ENCODE results near the gene RCOR1. TPM values are rescaled to one million over a fixed set of nuclear protein-coding genes. Genes with fewer than 3 reads are reported as not detected.

RCOR1 gene
- total and polyA plus RNA-seq, 4 donors: 3.1 to 24.1 (median 9.7) TPM

DNA sequence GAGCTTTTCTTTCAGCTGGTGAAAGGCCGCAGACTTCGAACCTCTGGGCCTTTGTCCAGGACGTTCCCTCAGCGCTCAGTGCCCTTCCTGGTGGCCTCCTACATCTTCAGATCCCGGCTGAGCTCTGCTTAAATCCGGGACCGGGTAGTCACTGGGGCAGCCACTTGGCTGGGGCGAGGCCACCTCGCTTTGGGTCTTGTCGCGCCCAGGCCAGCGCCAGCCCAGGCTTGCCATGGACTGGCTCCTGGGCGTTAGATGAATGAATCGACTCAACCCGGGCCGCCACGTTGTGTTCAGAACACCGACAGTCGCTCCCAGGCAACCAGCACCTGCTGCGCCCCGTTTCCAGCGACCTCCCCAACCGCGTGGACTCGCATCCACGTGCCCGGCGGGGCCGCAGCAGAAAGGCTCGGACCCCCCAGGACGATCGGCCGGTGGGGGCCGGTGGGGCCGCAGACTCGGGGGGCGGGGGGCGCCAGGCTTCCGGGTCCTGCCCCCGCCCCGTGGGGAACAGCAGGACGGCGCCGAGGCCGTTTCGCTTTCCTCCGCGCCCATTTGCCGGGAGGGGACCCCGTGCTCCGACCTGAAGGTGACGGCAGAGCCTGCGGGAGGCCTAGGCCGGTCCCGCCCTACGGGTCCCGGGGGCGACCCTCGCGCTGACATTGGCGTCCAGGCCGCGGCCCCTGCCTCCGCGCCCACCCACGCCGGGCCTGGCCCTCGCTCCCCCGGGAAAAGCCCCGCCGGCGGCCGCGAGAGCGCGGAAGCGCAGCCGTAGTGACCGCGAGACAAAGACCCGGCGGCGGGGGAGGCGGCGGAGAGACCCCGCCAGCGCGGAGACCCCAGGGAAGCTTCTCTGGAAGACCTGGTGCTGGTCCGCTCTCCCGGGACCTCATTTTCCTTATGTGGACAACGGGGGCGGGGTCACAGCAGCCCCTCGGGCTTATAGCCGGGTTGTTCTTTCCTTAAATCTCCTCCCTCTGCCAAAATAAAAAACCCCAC, 37.3 kb upstream of the RCOR1 start:
- Histone ChIP-seq H3K36me3 (ENCODE audit: control insufficient read depth in 1 of 2, insufficient read depth in 2 of 2, low read length in 1 of 2) (no peaks in the 10 kb centered on the region), H3K4me1 (ENCODE audit: control insufficient read depth in 1 of 2, insufficient read depth in 2 of 2, low read length in 2 of 2) (no peaks in the 10 kb centered on the region), H3K4me3 (ENCODE audit: low read length in 2 of 2) (peak overlapping the region; percentile 62 to 64), H3K9me3 (ENCODE audit: control insufficient read depth, low read length) (no peaks in the 10 kb centered on the region), H3K27ac (ENCODE audit: low read depth in 1 of 2, low read length in 2 of 2) (no peak overlapping the region), H3K27me3 (ENCODE audit: control insufficient read depth in 1 of 2, insufficient read depth in 2 of 2, low read length in 1 of 2) (no peaks in the 10 kb centered on the region)
- intact Hi-C loops (cut with DNase I): no loop called here
- WGBS, 2 donors: 3 to 4% methylated on average over 79 to 94 of the region's 94 CpGs
- ATAC-seq (ENCODE audit: low FRiP score) (peak; percentile 61), DNase-seq (peak in 1 of 2 donors; percentile 87)

- intact Hi-C loops (cut with DNase I): no loop called here
- Histone ChIP-seq H3K36me3 (ENCODE audit: control insufficient read depth in 1 of 2, insufficient read depth in 2 of 2, low read length in 1 of 2) (no peaks in the 10 kb centered on the region), H3K9me3 (ENCODE audit: control insufficient read depth, low read length) (no peaks in the 10 kb centered on the region), H3K4me3 (ENCODE audit: low read length in 2 of 2) (no peak overlapping the region), H3K27ac (ENCODE audit: low read depth in 1 of 2, low read length in 2 of 2) (no peak overlapping the region), H3K27me3 (ENCODE audit: control insufficient read depth in 1 of 2, insufficient read depth in 2 of 2, low read length in 1 of 2) (no peaks in the 10 kb centered on the region), H3K4me1 (ENCODE audit: control insufficient read depth in 1 of 2, insufficient read depth in 2 of 2, low read length in 2 of 2) (no peaks in the 10 kb centered on the region)
- 97 to 98% methylated on average over 12 to 14 of the region's 14 CpGs for WGBS, 2 donors
- DNase-seq: no peak
- ATAC-seq (ENCODE audit: low FRiP score): no peak
These were observed 36.3 kb upstream of the RCOR1 start for GRCh38 chr14:102556098-102556677.

DNA sequence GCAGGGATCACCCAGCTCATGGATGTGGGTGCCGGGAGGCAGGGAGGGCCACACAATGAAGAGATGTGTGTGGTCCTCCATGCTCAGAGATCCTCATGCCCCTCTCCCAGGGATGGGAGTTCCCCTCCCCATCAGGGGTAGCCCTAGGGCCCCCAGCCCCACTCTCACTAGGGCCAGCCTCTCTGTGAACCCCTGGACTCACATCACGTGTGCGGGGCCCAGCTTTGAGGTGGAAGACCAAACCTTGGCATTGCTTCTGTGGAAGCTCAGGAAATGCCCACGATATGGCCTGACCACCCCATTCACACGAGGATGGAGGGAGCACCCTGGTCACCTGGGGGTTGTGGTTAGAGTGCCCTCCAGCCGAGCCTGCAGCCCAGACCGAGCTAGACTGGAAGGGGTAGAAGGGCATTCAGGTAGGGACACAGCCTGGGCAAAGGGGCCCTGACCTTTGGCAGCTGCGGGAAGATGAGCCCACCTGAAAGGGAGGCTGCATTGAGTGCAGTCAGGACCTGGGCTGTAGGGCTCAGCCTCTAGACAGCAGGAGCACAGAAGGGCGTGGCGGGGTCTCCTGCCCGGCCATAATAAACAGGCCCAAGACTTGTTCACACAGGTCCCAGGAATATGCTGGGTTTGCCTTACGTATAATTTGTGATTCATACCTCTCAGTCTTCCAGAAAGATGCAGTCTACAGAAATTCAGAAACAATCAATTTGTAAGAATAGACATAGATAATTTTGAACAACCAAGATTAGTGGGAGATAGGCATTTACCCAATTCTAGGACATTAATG, 34.8 kb upstream of the RCOR1 start:
- H3K4me1 ChIP-seq (ENCODE audit: control insufficient read depth in 1 of 2, insufficient read depth in 2 of 2, low read length in 2 of 2): no peaks in the 10 kb centered on the region
- no peak overlapping the region for H3K27ac ChIP-seq (ENCODE audit: low read depth in 1 of 2, low read length in 2 of 2)
- DNase-seq (no peak), ATAC-seq (ENCODE audit: low FRiP score) (no peak)
- no peak overlapping the region for H3K4me3 ChIP-seq (ENCODE audit: low read length in 2 of 2)
- WGBS, 2 donors: 91 to 93% methylated on average over 12 of the region's 12 CpGs
- H3K36me3 ChIP-seq (ENCODE audit: control insufficient read depth in 1 of 2, insufficient read depth in 2 of 2, low read length in 1 of 2): no peaks in the 10 kb centered on the region
- H3K9me3 ChIP-seq (ENCODE audit: control insufficient read depth, low read length): no peaks in the 10 kb centered on the region
- no peaks in the 10 kb centered on the region for H3K27me3 ChIP-seq (ENCODE audit: control insufficient read depth in 1 of 2, insufficient read depth in 2 of 2, low read length in 1 of 2)
- intact Hi-C loops (cut with DNase I): no loop called here

GRCh38 chr14:102558556-102558955, 33.9 kb upstream of the RCOR1 start:
- no peak for DNase-seq
- Histone ChIP-seq H3K27ac (ENCODE audit: low read depth in 1 of 2, low read length in 2 of 2) (no peak overlapping the region), H3K4me3 (ENCODE audit: low read length in 2 of 2) (no peak overlapping the region), H3K9me3 (ENCODE audit: control insufficient read depth, low read length) (no peaks in the 10 kb centered on the region), H3K4me1 (ENCODE audit: control insufficient read depth in 1 of 2, insufficient read depth in 2 of 2, low read length in 2 of 2) (no peaks in the 10 kb centered on the region), H3K27me3 (ENCODE audit: control insufficient read depth in 1 of 2, insufficient read depth in 2 of 2, low read length in 1 of 2) (no peaks in the 10 kb centered on the region), H3K36me3 (ENCODE audit: control insufficient read depth in 1 of 2, insufficient read depth in 2 of 2, low read length in 1 of 2) (no peaks in the 10 kb centered on the region)
- intact Hi-C loops (cut with DNase I): no loop called here
- no peak for ATAC-seq (ENCODE audit: low FRiP score)
- 74 to 79% methylated on average over 4 of the region's 4 CpGs for WGBS, 2 donors

- Histone ChIP-seq H3K4me3 (ENCODE audit: low read length in 2 of 2) (no peak overlapping the region), H3K4me1 (ENCODE audit: control insufficient read depth in 1 of 2, insufficient read depth in 2 of 2, low read length in 2 of 2) (no peaks in the 10 kb centered on the region), H3K36me3 (ENCODE audit: control insufficient read depth in 1 of 2, insufficient read depth in 2 of 2, low read length in 1 of 2) (no peaks in the 10 kb centered on the region), H3K27me3 (ENCODE audit: control insufficient read depth in 1 of 2, insufficient read depth in 2 of 2, low read length in 1 of 2) (no peaks in the 10 kb centered on the region), H3K9me3 (ENCODE audit: control insufficient read depth, low read length) (no peaks in the 10 kb centered on the region), H3K27ac (ENCODE audit: low read depth in 1 of 2, low read length in 2 of 2) (no peak overlapping the region)
- no peak for DNase-seq
- ATAC-seq (ENCODE audit: low FRiP score): no peak
- intact Hi-C loops (cut with DNase I): no loop called here
- 90 to 91% methylated on average over 14 of the region's 14 CpGs for WGBS, 2 donors
These were observed 31.8 kb upstream of the RCOR1 start for GRCh38 chr14:102560458-102561261.

GRCh38 chr14:102565331-102565887, 27.0 kb upstream of the RCOR1 start:
- ATAC-seq (ENCODE audit: low FRiP score): no peak
- H3K36me3 ChIP-seq (ENCODE audit: control insufficient read depth in 1 of 2, insufficient read depth in 2 of 2, low read length in 1 of 2): no peaks in the 10 kb centered on the region
- no peak overlapping the region for H3K27ac ChIP-seq (ENCODE audit: low read depth in 1 of 2, low read length in 2 of 2)
- no peaks in the 10 kb centered on the region for H3K4me1 ChIP-seq (ENCODE audit: control insufficient read depth in 1 of 2, insufficient read depth in 2 of 2, low read length in 2 of 2)
- intact Hi-C loops (cut with DNase I): no loop called here
- H3K9me3 ChIP-seq (ENCODE audit: control insufficient read depth, low read length): no peaks in the 10 kb centered on the region
- H3K4me3 ChIP-seq (ENCODE audit: low read length in 2 of 2): no peak overlapping the region
- no peak for DNase-seq
- no peaks in the 10 kb centered on the region for H3K27me3 ChIP-seq (ENCODE audit: control insufficient read depth in 1 of 2, insufficient read depth in 2 of 2, low read length in 1 of 2)
- 79 to 88% methylated on average over 10 of the region's 10 CpGs for WGBS, 2 donors

DNA sequence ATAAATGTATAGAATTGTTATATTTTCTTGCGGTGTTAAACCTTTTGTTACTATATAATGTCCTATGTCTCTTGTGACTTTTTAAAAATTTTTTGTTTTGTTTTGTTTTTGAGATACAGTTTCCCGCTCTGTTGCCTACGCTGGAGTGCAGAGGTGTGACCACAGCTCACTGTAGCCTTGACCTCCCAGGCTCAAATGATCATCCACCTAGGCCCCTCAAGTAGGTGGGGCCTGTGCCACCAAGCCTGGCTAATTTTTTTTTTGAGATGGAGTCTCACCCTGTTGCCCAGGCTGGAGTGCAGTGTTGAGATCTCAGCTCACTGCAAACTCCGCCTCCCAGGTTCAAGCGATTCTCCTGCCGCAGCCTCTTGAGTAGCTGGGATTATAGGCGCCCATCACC, 26.5 kb upstream of the RCOR1 start:
- no peak for DNase-seq
- intact Hi-C loops (cut with DNase I): no loop called here
- H3K36me3 ChIP-seq (ENCODE audit: control insufficient read depth in 1 of 2, insufficient read depth in 2 of 2, low read length in 1 of 2): no peaks in the 10 kb centered on the region
- 96 to 97% methylated on average over 7 of the region's 7 CpGs for WGBS, 2 donors
- H3K27ac ChIP-seq (ENCODE audit: low read depth in 1 of 2, low read length in 2 of 2): no peak overlapping the region
- H3K4me3 ChIP-seq (ENCODE audit: low read length in 2 of 2): no peak overlapping the region
- no peaks in the 10 kb centered on the region for H3K9me3 ChIP-seq (ENCODE audit: control insufficient read depth, low read length)
- ATAC-seq (ENCODE audit: low FRiP score): no peak
- H3K27me3 ChIP-seq (ENCODE audit: control insufficient read depth in 1 of 2, insufficient read depth in 2 of 2, low read length in 1 of 2): no peaks in the 10 kb centered on the region
- no peaks in the 10 kb centered on the region for H3K4me1 ChIP-seq (ENCODE audit: control insufficient read depth in 1 of 2, insufficient read depth in 2 of 2, low read length in 2 of 2)

DNA sequence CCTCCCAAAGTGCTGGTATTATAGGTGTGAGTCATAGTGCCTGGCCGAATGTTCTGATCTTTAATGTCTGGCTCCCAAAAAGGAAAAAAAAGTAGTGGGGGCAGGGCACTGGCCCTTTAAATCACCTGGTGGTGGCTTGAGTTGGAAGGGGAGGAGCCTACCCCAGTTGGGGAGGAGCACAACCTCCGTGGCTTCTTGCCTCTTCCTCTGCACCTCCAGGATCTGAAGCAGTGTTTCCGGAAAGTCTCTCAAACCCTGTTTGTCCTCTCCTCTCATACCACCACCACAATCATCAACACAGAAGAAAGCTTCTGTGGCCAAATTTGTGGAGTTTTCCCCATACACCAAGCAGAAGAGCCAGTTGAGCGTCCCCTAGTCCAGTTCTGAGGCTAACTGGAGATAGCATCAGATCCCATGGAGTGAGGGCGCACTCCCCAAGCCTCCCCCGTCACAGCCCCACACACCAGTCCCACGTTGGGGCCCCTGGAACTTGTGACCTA, 24.3 kb upstream of the RCOR1 start:
- 54 to 57% methylated on average over 7 of the region's 7 CpGs for WGBS, 2 donors
- H3K27ac ChIP-seq (ENCODE audit: low read depth in 1 of 2, low read length in 2 of 2): no peak overlapping the region
- no peaks in the 10 kb centered on the region for H3K36me3 ChIP-seq (ENCODE audit: control insufficient read depth in 1 of 2, insufficient read depth in 2 of 2, low read length in 1 of 2)
- ATAC-seq (ENCODE audit: low FRiP score) (no peak), DNase-seq (no peak)
- H3K4me3 ChIP-seq (ENCODE audit: low read length in 2 of 2): no peak overlapping the region
- H3K4me1 ChIP-seq (ENCODE audit: control insufficient read depth in 1 of 2, insufficient read depth in 2 of 2, low read length in 2 of 2): no peaks in the 10 kb centered on the region
- intact Hi-C loops (cut with DNase I): no loop called here
- no peaks in the 10 kb centered on the region for H3K9me3 ChIP-seq (ENCODE audit: control insufficient read depth, low read length)
- no peaks in the 10 kb centered on the region for H3K27me3 ChIP-seq (ENCODE audit: control insufficient read depth in 1 of 2, insufficient read depth in 2 of 2, low read length in 1 of 2)
